Neural progenitor cell (in vitro differentiated cells): ENCODE measurements around the gene NAPG.
"Not testable (repeated sequence)": the region's sequence is repeated elsewhere in the genome, so short reads cannot be mapped to it uniquely, and the experiment has no call there.

ENCODE experiments used
- EZH2 ChIP-seq: fragments of 200-600 bp; sonication (generic); IDR thresholded peaks from 2 replicates; pipeline ENCODE4 v1.6.1; 2017; ENCODE audit warnings: antibody characterized with exemption, mild to moderate bottlenecking, moderate library complexity
- EZH2phosphoT487 ChIP-seq: fragments of 200-600 bp; sonication (generic); IDR thresholded peaks from 2 replicates; pipeline ENCODE4 v1.6.1; 2017; ENCODE audit warnings: antibody characterized with exemption
- TF ChIP-seq, protein P1 (sequence below): fragments of 200-600 bp; sonication (generic); IDR thresholded peaks from 2 replicates; pipeline ENCODE4 v1.5.1; 2017; ENCODE audit warnings: antibody characterized with exemption, mild to moderate bottlenecking

DNA sequence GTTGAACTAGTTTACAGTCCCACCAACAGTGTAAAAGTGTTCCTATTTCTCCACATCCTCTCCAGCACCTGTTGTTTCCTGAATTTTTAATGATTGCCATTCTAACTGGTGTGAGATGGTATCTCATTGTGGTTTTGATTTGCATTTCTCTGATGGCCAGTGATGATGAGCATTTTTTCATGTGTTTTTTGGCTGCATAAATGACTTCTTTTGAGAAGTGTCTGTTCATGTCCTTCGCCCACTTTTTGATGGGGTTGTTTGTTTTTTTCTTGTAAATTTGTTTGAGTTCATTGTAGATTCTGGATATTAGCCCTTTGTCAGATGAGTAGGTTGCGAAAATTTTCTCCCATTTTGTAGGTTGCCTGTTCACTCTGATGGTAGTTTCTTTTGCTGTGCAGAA lies 47.4 kb downstream of the NAPG start:
- TF ChIP-seq, protein P1, sequence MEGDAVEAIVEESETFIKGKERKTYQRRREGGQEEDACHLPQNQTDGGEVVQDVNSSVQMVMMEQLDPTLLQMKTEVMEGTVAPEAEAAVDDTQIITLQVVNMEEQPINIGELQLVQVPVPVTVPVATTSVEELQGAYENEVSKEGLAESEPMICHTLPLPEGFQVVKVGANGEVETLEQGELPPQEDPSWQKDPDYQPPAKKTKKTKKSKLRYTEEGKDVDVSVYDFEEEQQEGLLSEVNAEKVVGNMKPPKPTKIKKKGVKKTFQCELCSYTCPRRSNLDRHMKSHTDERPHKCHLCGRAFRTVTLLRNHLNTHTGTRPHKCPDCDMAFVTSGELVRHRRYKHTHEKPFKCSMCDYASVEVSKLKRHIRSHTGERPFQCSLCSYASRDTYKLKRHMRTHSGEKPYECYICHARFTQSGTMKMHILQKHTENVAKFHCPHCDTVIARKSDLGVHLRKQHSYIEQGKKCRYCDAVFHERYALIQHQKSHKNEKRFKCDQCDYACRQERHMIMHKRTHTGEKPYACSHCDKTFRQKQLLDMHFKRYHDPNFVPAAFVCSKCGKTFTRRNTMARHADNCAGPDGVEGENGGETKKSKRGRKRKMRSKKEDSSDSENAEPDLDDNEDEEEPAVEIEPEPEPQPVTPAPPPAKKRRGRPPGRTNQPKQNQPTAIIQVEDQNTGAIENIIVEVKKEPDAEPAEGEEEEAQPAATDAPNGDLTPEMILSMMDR, result not testable (repeated sequence)
- not testable (repeated sequence) for TF ChIP-seq EZH2, EZH2phosphoT487
